Coronary artery (tissue), 2 donors: Measurements from ENCODE around the gene WTIP.
"Not testable (repeated sequence)": the region's sequence is repeated elsewhere in the genome, so short reads cannot be mapped to it uniquely, and the experiment has no call there.

Experiments
- DNase-seq: peaks from one replicate; pipeline ENCODE4 v3.0.0-alpha.2; 2017; ENCODE audit warnings: low spot score
- H3K27ac ChIP-seq, 2 donors: fragments of 200-600 bp; sonication (generic); one replicate each; pipeline ENCODE4 v1.5.1; 2016 to 2019
- H3K4me3 ChIP-seq: fragments of 200-600 bp; sonication (generic); 2 replicates; pipeline ENCODE4 v1.5.1; 2016; ENCODE audit warnings: mild to moderate bottlenecking, moderate library complexity
- TF ChIP-seq, protein P1 (sequence below): fragments of 200-600 bp; sonication (generic); IDR thresholded peaks from one replicate; pipeline ENCODE4 v1.5.1; 2019; ENCODE audit warnings: antibody characterized with exemption

WTIP gene

DNA sequence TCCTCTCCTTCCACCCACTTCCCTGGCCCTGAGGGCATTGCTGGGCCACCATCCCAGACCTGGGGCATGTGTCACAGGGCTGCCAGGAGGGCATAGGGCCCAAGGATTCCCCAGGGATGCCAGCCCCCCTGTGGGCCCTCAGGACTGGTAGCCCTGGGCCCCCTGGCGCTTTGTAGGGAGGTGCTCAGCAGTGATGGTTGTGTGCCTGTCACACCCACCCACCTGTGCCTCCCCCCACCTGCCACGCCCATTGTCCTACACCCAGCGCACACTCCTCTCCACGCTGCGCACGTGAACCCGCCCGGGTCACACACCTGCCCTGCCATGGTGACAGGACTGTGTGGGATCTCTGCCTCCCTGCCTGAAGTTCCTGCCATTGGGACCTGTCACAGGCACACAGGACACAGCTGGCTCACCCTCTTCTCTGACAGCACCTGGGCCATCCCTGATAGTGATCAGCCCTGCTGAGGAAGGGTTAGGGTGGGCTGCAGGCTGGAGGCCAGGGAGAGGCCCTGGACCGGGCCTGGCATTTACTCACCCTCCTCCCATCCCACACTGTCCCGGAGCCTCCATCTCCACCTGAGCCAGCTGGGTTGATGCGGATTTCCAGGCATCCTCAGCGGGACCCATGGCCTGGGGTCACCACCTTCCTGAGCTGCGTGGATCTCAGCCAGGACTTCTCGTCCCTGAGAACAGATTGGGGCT, 23.9 kb downstream of the WTIP start:
- TF ChIP-seq, protein P1, sequence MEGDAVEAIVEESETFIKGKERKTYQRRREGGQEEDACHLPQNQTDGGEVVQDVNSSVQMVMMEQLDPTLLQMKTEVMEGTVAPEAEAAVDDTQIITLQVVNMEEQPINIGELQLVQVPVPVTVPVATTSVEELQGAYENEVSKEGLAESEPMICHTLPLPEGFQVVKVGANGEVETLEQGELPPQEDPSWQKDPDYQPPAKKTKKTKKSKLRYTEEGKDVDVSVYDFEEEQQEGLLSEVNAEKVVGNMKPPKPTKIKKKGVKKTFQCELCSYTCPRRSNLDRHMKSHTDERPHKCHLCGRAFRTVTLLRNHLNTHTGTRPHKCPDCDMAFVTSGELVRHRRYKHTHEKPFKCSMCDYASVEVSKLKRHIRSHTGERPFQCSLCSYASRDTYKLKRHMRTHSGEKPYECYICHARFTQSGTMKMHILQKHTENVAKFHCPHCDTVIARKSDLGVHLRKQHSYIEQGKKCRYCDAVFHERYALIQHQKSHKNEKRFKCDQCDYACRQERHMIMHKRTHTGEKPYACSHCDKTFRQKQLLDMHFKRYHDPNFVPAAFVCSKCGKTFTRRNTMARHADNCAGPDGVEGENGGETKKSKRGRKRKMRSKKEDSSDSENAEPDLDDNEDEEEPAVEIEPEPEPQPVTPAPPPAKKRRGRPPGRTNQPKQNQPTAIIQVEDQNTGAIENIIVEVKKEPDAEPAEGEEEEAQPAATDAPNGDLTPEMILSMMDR = no peak
- DNase-seq = no peak
- peak overlapping the region in 1 of 2 donors; percentile 68 for H3K27ac ChIP-seq

DNA sequence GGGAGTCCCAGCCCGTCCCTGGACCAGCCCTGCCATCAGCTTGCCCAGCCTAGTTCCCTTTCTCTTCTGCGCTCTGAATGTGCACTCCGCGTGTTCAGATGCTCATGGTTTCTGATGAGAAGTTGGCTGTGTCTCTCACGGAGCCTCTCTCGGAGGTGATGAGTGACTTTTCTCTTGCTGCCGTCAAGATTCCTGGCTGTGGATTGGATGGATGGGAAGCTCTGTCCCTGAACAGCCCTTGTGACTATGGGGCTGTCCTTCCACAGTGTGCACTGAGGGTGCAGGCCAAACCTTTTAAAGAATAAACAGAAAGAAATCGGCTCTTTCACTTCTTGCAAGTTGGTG, 24.4 kb downstream of the WTIP start:
- TF ChIP-seq, protein P1 = no peak
- DNase-seq = no peak
- H3K27ac ChIP-seq = peak overlapping the region in 1 of 2 donors; percentile 68
- H3K4me3 ChIP-seq = no peak overlapping the region

More for the DNA sequence above, 23.9 kb downstream of the WTIP start:
- no peak overlapping the region for H3K4me3 ChIP-seq

- TF ChIP-seq, protein P1 = no peak
- DNase-seq = no peak
- Histone ChIP-seq H3K27ac (no peak overlapping the region), H3K4me3 (no peak overlapping the region)
Measured at GRCh38 chr19:34507414-34508067, 26.0 kb downstream of the WTIP start.

DNA sequence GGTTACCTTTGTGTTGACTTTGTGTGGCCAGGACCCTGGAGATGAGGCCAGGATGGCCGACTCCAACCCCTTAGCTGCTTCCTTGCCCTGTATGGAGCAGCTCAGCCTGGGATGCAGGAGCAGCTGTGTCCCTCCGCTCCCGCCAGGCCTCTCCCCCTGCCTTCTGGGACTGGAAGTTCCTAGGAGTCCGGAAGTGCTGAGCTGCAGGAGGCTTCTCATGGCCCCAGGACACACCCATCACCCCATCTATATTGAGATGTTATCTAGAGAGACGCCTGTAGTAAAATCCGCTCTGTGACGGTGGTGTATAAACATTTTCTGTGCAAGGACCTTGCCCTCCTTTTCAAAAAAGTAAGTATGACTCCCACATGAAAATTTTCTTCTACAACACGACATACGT, 27.0 kb downstream of the WTIP start:
- H3K27ac ChIP-seq = no peak overlapping the region
- DNase-seq = no peak
- TF ChIP-seq, protein P1 = no peak
- H3K4me3 ChIP-seq = no peak overlapping the region

DNA sequence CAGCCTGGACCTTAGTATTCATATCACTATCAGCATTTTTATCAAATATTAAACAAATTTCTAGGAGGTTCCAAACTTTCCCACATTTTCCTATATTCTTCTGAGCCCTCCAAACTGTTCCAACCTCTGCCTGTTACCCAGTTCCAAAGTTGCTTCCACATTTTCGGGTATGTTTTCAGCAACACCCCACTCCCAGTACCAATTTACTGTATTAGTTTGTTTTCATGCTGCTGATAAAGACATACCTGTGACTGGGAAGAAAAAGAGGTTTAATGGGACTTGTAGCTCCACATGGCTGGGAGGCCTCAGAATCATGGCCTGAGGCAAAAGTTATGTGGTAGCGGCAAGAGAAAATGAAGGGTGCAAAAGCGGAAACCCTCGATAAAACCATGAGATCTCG, 29.3 kb downstream of the WTIP start:
- not testable (repeated sequence) for H3K4me3 ChIP-seq, H3K27ac ChIP-seq, DNase-seq

DNA sequence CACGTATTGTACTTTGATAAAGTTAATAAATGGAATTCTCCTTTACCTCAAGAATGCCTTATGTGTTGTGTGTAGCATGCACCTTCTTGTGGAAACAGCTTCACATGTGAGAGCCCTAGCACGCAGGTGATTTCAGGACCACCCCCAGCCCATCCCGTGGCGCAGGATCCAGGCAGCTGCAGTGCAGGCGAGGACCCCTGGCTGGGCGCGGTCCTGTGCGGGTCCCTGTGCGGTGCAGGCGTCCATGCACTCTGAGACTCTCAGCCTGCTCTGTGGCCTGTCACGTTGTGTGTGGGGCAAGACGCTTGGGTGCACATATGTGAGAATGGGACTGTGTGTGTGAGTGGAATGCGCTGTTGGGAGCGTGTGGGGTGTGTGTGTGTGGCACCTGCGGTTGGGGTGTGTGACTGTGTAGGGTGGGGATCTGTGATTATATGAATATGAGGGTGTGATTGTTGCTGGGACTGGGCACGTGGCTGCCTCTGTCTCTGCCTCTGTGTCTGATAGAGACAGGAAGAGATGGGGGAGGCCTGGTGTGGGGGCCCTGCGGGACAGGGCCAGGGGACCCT, 30.8 kb downstream of the WTIP start:
- DNase-seq = no peak
- TF ChIP-seq, protein P1 = no peak
- no peak overlapping the region for H3K27ac ChIP-seq
- no peak overlapping the region for H3K4me3 ChIP-seq

DNA sequence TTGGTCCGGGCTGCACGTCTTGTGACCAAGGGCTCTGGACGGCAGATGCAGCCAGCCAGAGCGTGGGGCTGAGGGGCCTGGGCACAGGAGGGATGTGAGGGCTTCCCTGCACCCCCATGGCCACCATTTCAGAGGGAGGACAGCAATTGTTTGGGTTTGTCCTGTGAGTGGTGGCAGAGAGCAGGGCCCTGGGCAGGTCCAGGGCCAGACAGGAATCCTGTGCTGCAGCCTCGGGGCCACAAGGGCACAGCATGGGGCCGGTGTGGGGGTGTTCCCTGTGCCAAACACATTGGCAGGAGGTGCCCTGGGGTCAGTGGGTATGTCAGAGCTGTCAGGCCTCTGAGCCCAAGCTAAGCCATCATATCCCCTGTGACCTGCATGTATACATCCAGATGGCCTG, 32.2 kb downstream of the WTIP start:
- Histone ChIP-seq H3K4me3 (no peak overlapping the region), H3K27ac (no peak overlapping the region)
- TF ChIP-seq, protein P1 = no peak
- no peak for DNase-seq
